Omental fat pad (tissue), 4 donors: ENCODE data around the gene ANKFY1. TPM values are rescaled to one million over a fixed set of nuclear protein-coding genes. Genes with fewer than 3 reads are reported as not detected.
A peak's percentile ranks its signal among the peaks of the same experiment; 100 is the strongest.

ENCODE experiments used
- ATAC-seq: fragments of 150-250 bp; one replicate; pipeline ENCODE4 v1.9.1; 2016; ENCODE audit warnings: mild to moderate bottlenecking, moderate library complexity; ENCODE audit not compliant: low FRiP score
- DNase-seq: peaks from one replicate; pipeline ENCODE4 v3.0.0-alpha.2; 2019; ENCODE audit warnings: low spot score
- CTCF ChIP-seq, 3 donors: fragments of 450-650 bp; IDR thresholded peaks; one replicate each; pipeline ENCODE4 v1.5.1; 2016 to 2017; ENCODE audit warnings: antibody characterized with exemption in 3 of 3, mild to moderate bottlenecking in 3 of 3, moderate library complexity in 2 of 3
- total RNA-seq, 4 donors: library from RNA; depleted of rRNA; stranded (reverse); fragments of >200 nt; gene quantifications; one replicate each; pipeline ENCODE4 v1.1.0, GENCODE V29; 2016

The ANKFY1 gene
- total RNA-seq, 4 donors from 2014 or later: 34.2 to 59.0 (median 40.6) TPM

- DNase-seq (no peak), ATAC-seq (no peak)
- TF ChIP-seq CTCF (IDR thresholded peaks at IDR 0.05): no peak
Measured at GRCh38 chr17:4166419-4166818, 97.4 kb downstream of the ANKFY1 start.

- DNase-seq (no peak), ATAC-seq (no peak)
- no peak for TF ChIP-seq CTCF (IDR thresholded peaks at IDR 0.05)
Measured at GRCh38 chr17:4165301-4166010, 98.3 kb downstream of the ANKFY1 start.

GRCh38 chr17:4163951-4164350 is 99.8 kb downstream of the ANKFY1 start:
- DNase-seq (no peak), ATAC-seq (peak; percentile 75)
- TF ChIP-seq CTCF (IDR thresholded peaks at IDR 0.05): no peak

GRCh38 chr17:4162775-4163466 is 100.9 kb downstream of the ANKFY1 start:
- DNase-seq: no peak
- ATAC-seq: no peak
- TF ChIP-seq CTCF (IDR thresholded peaks at IDR 0.05): no peak

- ATAC-seq (no peak), DNase-seq (no peak)
- no peak for TF ChIP-seq CTCF (IDR thresholded peaks at IDR 0.05)
Measured at GRCh38 chr17:4162321-4162720, 101.5 kb downstream of the ANKFY1 start.

GRCh38 chr17:4161967-4162305 is 101.8 kb downstream of the ANKFY1 start:
- TF ChIP-seq CTCF (IDR thresholded peaks at IDR 0.05): no peak
- DNase-seq (no peak), ATAC-seq (no peak)
